Measurements from ENCODE around the gene TRIP13.
"Not testable (repeated sequence)": the region's sequence is repeated elsewhere in the genome, so short reads cannot be mapped to it uniquely, and the experiment has no call there.

Gene TRIP13

GRCh38 chr5:893137-893506, 438 bp downstream of the TRIP13 start:
- DNase-seq, result no peak

- DNase-seq, result peak; percentile 69
Measured at GRCh38 chr5:893711-894110, 1.0 kb downstream of the TRIP13 start.

GRCh38 chr5:900781-901180, 8.1 kb downstream of the TRIP13 start:
- DNase-seq, result no peak

DNA sequence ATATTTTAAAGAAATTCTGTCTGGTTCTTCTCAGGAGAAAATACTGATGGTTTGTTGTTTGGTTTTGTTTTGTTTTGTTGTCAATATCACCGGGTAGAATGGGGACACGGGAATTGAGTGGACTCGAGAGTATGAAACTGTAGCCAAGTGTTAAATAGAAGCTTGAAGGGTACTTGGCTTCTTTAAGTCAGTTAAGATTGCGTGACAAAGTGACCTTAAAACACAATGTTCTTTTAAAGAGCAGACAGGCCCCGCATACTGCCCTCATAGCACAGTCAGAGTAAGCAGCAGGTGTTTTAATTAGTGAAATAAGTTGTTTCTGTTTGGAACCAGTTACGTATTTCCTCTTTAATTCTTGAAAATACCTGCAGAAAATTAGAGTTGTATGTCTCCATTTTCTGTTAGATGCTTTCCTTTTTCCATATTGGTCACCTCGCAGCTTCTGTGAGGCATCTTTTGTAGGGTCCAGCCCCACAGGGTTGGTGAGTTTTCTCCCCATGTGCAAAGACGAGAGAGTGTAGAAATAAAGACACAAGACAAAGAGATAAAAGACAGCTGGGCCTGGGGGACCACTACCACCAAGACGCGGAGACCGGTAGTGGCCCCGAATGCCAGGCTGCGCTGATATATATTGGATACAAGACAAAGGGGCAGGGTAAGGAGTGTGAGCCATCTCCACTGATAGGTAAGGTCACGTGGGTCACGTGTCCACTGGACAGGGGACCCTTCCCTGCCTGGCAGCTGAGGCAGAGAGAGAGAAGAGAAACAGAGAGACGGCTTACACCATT, 9.6 kb downstream of the TRIP13 start:
- DNase-seq, result no peak

DNA sequence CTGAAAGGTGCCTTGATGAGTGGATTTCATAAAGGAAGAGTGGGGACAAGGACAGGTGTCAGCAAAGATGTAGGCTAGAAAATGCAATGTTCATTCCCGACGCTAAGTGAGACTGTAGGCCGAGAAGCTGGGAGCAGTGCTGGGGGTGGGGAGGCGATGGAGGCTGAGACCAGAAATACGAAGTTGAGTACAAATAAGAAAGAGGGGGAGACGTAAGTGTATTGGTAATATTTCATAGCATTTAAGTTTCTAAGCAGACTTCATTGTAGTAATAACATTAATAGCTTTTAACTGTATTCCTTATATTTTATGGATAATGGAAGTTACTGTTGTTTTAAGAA, 11.0 kb downstream of the TRIP13 start:
- DNase-seq, result no peak

DNA sequence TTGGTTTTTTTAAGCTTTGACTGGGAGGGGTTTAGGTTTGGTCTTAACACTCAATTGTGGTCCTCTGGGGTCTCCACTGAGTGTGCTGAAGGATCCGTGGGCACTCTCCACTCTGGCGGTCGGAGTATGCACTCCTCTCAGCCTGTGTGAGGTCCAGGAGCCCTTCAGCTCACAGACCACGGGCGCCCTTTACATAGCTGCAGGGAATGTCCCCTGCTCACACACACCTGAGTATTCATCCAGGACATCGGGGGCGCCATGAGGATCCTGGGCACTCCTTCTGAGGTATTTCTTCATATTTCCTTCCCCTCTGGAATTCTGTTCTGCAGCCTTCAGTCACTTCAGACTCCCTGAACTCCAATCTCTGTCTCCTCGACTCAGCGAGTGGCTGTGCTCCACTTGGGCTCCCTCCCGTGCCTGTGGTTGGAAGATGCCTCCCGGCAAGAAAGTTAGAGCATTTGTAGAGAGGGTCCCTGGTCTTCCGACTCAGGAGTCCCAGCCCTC, 12.5 kb downstream of the TRIP13 start:
- DNase-seq, result no peak

GRCh38 chr5:907366-907910, 14.8 kb downstream of the TRIP13 start:
- DNase-seq, result no peak

DNA sequence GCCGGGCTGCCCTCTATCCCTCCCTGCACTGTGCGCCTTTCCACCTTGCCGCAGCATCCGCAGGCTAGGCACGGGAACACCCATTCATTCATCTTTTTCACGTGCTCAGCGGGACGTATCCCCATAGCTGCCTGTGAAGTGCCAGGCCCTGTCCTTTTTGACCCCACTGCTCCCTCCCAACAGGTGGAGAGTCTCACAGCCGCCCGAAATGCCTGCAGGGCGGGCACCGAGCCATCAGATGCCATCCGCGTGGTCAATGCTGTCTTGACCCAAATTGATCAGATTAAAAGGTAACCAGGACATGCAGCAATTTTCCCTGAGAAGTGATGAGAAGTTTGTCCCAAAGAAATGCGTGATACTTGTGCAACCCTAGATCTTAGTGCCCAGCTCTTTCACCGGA, 15.5 kb downstream of the TRIP13 start:
- DNase-seq, result no peak

GRCh38 chr5:909086-909485, 16.4 kb downstream of the TRIP13 start:
- no peak for DNase-seq

DNA sequence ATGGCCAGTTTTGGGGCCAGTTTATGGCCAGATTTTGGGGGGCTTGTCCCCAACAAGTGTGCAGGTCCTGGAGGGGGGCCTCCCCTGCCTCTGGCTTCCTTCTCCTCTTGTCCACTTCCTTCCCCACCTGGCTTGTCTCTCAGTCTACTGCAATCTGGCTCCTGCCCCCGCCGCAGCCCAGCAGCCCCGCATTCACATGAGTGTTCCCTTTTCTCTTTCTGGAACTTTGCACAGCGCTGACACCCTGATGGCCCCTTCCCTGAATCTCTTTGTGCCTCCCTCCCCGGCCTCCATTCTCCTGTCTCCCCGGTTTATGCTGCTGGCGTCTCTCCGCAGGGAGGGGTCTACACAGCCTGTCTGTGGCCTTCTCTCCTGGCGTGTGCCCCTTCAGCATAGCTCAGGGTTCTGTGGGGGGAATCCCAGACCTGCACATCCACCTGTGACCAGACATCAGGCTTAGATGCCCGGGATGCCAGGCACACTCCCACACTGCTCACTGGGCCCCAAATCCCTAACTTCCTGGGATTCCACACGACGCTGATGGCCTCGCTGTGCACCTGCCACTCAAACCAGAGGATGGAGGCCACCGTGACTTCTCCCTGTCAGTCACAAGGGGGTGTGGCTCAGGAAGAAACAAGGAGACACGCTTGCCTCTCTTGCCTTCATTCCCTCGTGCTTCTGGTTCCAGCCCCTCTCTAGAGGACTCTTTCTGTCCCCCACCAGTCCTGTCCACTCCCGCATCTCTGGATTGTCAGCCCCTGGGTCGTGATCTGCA, 17.5 kb downstream of the TRIP13 start:
- DNase-seq, result no peak

GRCh38 chr5:910769-911160, 18.1 kb downstream of the TRIP13 start:
- no peak for DNase-seq

DNA sequence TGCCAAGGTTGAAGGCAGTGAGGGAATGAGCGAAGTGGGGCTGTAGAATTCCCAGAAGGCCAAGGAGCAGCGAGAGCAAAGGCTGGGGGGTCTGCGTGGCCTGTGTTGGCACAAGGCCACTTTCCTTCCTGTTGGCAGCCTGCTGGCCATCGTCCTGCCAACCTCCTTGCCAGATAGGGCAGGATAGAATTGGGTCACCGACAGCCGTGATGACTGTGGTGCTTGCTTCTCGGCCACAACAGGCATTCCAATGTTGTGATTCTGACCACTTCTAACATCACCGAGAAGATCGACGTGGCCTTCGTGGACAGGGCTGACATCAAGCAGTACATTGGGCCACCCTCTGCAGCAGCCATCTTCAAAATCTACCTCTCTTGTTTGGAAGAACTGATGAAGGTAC, 18.9 kb downstream of the TRIP13 start:
- no peak for DNase-seq

GRCh38 chr5:912280-913091, 19.8 kb downstream of the TRIP13 start:
- no peak for DNase-seq

DNA sequence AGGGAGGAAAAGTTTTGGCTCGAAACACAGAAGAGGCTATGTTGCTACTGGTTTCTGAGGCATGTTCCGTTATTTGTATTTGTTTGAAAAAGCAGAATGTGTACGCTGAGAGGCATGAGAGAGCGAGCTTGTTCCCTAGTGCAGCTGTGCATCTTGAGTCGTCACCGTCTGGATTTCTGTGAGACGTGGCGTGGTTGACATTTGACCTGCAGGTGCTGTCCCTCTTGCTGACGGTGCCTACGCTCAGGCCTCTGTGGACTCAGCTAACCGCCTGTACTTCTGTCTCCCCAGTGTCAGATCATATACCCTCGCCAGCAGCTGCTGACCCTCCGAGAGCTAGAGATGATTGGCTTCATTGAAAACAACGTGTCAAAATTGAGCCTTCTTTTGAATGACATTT, 21.5 kb downstream of the TRIP13 start:
- DNase-seq, result no peak

GRCh38 chr5:914612-915011, 21.9 kb downstream of the TRIP13 start:
- no peak for DNase-seq

DNA sequence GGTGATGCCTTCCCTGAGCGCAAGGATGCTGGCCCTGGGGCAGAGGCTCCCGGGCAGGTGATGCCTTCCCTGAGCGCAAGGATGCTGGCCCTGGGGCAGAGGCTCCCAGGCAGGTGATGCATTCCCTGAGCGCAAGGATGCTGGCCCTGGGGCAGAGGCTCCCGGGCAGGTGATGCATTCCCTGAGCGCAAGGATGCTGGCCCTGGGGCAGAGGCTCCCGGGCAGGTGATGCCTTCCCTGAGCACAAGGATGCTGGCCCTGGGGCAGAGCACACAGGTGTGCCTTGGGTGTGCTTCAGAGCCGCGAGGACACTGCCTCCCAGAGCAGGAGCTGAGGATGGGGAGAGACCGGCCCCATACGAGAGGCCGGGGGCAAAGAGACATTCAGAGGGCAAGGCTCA, 22.7 kb downstream of the TRIP13 start:
- DNase-seq, result not testable (repeated sequence)

GRCh38 chr5:915946-916345, 23.3 kb downstream of the TRIP13 start:
- DNase-seq, result no peak

DNA sequence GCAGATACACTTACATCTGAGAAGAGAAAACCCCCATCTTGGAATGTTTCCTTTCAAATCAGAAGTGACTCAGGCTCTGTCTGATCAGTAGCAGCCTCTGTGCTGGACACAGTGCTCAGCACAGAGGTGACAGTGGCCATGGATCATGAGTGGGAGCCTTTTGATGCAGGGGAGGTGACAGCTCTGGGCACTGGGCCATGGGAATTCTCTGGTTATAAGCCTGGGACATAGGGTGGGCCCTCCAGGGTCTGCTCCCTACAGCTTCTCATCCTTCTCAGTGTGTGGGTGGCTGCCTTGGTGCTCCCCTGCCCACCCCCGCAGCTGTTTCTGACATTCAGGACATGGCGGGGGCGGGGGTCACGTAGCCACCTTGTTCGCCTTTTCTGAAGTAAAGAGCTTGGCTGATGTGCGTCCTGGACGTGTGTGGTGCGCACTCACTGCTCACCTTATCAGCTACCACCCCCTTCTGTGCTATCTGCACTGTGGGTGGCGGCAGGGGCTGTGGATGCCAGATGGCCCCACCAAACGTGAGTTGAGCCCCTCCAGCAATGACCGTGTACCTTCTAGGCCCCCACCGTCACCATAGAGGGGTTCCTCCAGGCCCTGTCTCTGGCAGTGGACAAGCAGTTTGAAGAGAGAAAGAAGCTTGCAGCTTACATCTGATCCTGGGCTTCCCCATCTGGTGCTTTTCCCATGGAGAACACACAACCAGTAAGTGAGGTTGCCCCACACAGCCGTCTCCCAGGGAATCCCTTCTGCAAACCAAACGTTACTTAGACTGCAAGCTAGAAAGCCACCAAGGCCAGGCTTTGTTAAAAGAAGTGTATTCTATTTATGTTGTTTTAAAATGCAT, 24.0 kb downstream of the TRIP13 start:
- DNase-seq, result no peak

DNA sequence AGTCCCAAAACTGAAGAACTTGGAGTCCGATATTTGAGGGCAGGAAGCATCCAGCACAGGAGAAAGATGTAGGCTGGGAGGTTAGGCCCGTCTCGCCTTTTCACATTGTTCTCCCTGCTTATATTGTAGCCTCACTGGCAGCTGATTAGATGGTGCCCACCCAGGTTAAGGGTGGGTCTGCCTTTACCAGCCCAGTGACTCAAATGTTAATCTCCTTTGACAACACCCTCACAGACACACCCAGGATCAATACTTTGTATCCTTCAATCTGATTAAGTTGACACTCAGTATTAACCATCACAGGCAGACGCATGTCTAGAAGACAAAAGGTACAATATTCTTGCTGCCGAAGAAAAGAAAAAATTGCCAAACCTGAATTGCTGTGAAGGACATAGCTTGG, 26.0 kb downstream of the TRIP13 start:
- DNase-seq, result not testable (repeated sequence)

GRCh38 chr5:919356-920000, 26.8 kb downstream of the TRIP13 start:
- DNase-seq, result no peak

DNA sequence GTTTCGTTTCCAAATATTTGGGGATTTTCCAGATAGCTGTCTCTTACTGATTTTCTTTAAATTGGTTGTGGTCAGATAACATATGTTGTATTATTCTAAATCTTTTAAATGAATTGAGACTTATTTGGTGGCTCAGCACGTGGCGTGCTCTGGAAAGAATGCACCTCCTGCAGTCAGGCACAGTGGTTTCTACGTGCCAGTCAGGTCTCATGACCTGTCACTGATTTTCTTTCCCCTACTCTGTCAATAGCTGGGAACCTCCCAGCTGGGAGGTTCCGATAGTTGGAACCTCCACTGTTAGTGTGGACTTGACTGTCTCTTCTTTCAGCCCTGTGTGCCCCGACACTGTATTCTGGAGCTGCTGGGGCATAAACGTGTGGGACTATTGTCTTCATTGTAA, 27.6 kb downstream of the TRIP13 start:
- DNase-seq, result no peak

All from NCI-H69 (cell line).